Measurements from ENCODE around the gene FBXL7.

The FBXL7 gene

GRCh38 chr5:15601853-15602252, 101.9 kb downstream of the FBXL7 start:
- TF ChIP-seq, protein P1, sequence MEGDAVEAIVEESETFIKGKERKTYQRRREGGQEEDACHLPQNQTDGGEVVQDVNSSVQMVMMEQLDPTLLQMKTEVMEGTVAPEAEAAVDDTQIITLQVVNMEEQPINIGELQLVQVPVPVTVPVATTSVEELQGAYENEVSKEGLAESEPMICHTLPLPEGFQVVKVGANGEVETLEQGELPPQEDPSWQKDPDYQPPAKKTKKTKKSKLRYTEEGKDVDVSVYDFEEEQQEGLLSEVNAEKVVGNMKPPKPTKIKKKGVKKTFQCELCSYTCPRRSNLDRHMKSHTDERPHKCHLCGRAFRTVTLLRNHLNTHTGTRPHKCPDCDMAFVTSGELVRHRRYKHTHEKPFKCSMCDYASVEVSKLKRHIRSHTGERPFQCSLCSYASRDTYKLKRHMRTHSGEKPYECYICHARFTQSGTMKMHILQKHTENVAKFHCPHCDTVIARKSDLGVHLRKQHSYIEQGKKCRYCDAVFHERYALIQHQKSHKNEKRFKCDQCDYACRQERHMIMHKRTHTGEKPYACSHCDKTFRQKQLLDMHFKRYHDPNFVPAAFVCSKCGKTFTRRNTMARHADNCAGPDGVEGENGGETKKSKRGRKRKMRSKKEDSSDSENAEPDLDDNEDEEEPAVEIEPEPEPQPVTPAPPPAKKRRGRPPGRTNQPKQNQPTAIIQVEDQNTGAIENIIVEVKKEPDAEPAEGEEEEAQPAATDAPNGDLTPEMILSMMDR (IDR thresholded peaks at IDR 0.05; ENCODE audit: insufficient read depth, missing control alignments): no peak
- DNase-seq (ENCODE audit: insufficient read length, low spot score): no peak
- FAIRE-seq: no peak

- no peak for DNase-seq (ENCODE audit: insufficient read length, low spot score)
- TF ChIP-seq, protein P1 (IDR thresholded peaks at IDR 0.05; ENCODE audit: insufficient read depth, missing control alignments): no peak
- no peak for FAIRE-seq
Measured at GRCh38 chr5:15604986-15605385, 105.0 kb downstream of the FBXL7 start.

DNA sequence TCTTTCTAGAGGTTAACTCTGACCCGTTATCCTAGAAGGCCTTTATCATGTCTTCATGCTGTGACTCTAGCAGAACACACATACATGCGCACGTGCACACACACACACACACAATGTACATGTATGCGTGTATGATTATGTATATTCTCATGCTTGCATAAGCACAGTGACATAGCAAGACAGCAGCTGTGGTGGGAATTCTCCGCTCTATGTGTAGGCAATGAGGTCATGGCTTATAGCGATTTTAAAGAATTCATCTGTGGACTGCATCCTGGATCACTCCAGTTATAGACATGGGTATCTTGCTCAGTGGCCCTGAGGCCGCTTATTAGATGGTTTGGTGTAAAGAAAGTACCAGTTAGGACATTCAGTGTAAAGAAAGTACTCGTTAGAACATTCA, 106.2 kb downstream of the FBXL7 start:
- FAIRE-seq: no peak
- DNase-seq (ENCODE audit: insufficient read length, low spot score): no peak
- TF ChIP-seq, protein P1 (IDR thresholded peaks at IDR 0.05; ENCODE audit: insufficient read depth, missing control alignments): no peak

DNA sequence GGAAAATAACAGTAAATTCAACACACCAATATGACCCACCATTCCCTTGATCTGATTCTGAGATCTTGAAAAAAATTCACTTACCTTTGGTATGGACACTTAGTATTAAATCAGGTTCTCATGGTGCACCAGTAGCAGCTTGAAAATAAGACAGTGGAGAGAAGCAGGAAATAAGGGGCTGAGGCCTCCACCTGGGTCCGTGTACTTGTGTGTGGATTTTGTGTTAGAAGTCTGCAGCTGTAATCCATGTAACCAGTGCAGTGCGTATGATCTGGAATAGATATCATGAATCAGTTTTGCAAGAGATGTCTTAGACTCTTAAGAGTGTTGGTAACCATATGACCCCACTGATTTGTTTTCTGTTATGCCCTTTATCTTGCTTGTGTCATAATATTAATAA, 107.1 kb downstream of the FBXL7 start:
- TF ChIP-seq, protein P1 (IDR thresholded peaks at IDR 0.05; ENCODE audit: insufficient read depth, missing control alignments): no peak
- FAIRE-seq (no peak), DNase-seq (ENCODE audit: insufficient read length, low spot score) (no peak)

GRCh38 chr5:15609076-15609725, 109.2 kb downstream of the FBXL7 start:
- TF ChIP-seq, protein P1 (IDR thresholded peaks at IDR 0.05; ENCODE audit: insufficient read depth, missing control alignments): no peak
- DNase-seq (ENCODE audit: insufficient read length, low spot score) (no peak), FAIRE-seq (no peak)

DNA sequence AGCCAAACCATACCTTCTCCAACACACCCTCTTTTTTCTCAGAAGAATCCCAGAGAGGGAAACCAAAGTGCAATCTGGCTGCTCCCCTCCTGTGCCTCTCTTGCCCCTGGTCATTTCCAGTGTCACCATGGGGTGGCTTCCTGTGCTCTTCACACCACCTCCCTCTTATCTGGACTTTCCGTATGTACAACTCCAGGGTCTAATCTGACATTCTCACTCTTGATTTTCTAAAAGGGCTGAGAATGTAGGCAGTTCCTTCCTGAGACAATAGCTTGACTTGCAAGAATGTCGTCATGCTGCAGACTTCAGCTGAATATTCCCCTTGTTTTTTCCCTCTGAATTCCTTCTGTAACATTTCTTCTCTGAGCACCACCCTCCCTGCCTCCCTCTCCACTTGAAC, 110.2 kb downstream of the FBXL7 start:
- TF ChIP-seq, protein P1 (IDR thresholded peaks at IDR 0.05; ENCODE audit: insufficient read depth, missing control alignments): no peak
- FAIRE-seq: no peak
- no peak for DNase-seq (ENCODE audit: insufficient read length, low spot score)

DNA sequence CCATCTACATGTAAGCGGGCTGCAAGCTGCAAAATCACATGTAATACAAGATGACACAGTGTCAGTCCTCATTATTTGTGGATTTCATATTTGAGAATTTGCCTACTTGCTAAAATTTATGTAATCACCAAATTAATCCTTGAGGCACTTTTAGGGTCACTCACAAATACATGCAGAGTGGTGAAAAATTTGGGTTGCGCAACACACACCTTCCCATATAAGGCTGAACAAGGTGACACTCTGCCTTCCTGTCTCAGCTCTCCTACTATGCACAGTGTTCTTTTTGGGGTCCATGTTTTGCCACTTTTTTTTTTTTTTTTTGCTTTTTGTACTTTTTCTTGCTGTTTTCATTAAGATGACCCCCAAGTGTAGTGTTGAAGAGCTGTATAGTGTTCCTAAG, 111.0 kb downstream of the FBXL7 start:
- DNase-seq (ENCODE audit: insufficient read length, low spot score) (no peak), FAIRE-seq (no peak)
- TF ChIP-seq, protein P1 (IDR thresholded peaks at IDR 0.05; ENCODE audit: insufficient read depth, missing control alignments): no peak
